HFFc6 (cell line): ENCODE measurements around the gene CDA. TPM values are rescaled to one million over a fixed set of nuclear protein-coding genes. Genes with fewer than 3 reads are reported as not detected.

ENCODE experiments used
- DNase-seq: peaks from one replicate; pipeline ENCODE4 v3.0.0-alpha.2; 2018
- H3K27ac Mint-ChIP-seq: 2 replicates; pipeline ENCODE4 v1.8.0; 2020; ENCODE audit warnings: mild to moderate bottlenecking, mixed read lengths
- H3K27me3 Mint-ChIP-seq: 2 replicates; pipeline ENCODE4 v1.8.0; 2021; ENCODE audit warnings: mild to moderate bottlenecking, moderate library complexity, mixed read lengths; ENCODE audit not compliant: insufficient read depth
- H3K36me3 Mint-ChIP-seq: 2 replicates; pipeline ENCODE4 v1.8.0; 2021; ENCODE audit warnings: low read depth, mixed read lengths
- H3K4me1 Mint-ChIP-seq: 2 replicates; pipeline ENCODE4 v1.8.0; 2020; ENCODE audit warnings: low read depth, mixed read lengths
- H3K4me3 Mint-ChIP-seq: 2 replicates; pipeline ENCODE4 v1.8.0; 2020; ENCODE audit warnings: mild to moderate bottlenecking, moderate library complexity, mixed read lengths
- H3K9me3 Mint-ChIP-seq: 2 replicates; pipeline ENCODE4 v1.8.0; 2020; ENCODE audit warnings: mild to moderate bottlenecking, mixed read lengths
- total RNA-seq, 6 experiments: library from RNA; stranded (reverse); fragmentation: NEBNext Ultra II Directional; extraction: Animal tissue kit (Norgen Biotek cat#: 25700); gene quantifications; 2 replicates in 1 of 6; 3 replicates in 5 of 6; pipeline ENCODE4 v1.2.3, GENCODE V29; 2021
- TF ChIP-seq, protein P1 (sequence below): fragments of 200-600 bp; sonication (generic); IDR thresholded peaks from 2 replicates; pipeline ENCODE4 v1.5.0; 2021; ENCODE audit warnings: antibody characterized with exemption, mild to moderate bottlenecking

The CDA gene
- total RNA-seq, 6 experiments from 2014 or later = 6.7 to 15.4 (median 13.3) TPM

DNA sequence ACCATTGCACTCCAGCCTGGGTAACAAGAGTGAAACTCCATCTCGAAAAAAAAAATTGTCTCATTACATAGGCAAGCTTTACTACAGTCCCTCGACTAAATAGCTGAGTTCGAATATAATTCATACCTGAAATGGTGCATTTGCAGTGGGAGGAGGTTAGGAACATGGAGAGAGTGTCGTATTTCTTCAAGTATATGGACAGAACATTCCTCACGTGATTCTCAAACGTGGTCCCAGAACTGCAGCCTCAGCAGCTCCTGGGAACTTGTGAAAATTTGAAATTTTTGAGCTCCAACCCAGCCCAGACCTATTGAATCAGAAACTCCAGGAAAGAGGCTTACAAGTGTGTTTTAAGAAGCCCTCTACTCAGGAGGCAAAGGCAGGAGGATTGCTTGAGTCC is 7.2 kb downstream of the CDA start:
- peaks cover 21% of the 10 kb centered on the region for H3K4me1 Mint-ChIP-seq

GRCh38 chr1:20597650-20598049 is 8.8 kb downstream of the CDA start:
- no peak for DNase-seq
- Mint-ChIP-seq H3K4me1 (peaks cover 36% of the 10 kb centered on the region), H3K27ac (no peak overlapping the region), H3K9me3 (no peaks in the 10 kb centered on the region), H3K27me3 (peaks cover 5% of the 10 kb centered on the region), H3K4me3 (no peak overlapping the region), H3K36me3 (peaks cover 17% of the 10 kb centered on the region)
- TF ChIP-seq, protein P1, sequence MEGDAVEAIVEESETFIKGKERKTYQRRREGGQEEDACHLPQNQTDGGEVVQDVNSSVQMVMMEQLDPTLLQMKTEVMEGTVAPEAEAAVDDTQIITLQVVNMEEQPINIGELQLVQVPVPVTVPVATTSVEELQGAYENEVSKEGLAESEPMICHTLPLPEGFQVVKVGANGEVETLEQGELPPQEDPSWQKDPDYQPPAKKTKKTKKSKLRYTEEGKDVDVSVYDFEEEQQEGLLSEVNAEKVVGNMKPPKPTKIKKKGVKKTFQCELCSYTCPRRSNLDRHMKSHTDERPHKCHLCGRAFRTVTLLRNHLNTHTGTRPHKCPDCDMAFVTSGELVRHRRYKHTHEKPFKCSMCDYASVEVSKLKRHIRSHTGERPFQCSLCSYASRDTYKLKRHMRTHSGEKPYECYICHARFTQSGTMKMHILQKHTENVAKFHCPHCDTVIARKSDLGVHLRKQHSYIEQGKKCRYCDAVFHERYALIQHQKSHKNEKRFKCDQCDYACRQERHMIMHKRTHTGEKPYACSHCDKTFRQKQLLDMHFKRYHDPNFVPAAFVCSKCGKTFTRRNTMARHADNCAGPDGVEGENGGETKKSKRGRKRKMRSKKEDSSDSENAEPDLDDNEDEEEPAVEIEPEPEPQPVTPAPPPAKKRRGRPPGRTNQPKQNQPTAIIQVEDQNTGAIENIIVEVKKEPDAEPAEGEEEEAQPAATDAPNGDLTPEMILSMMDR = no peak

More for the DNA sequence above, 7.2 kb downstream of the CDA start:
- Mint-ChIP-seq H3K9me3 (no peaks in the 10 kb centered on the region), H3K27ac (no peak overlapping the region), H3K27me3 (peaks cover 6% of the 10 kb centered on the region), H3K36me3 (peaks cover 10% of the 10 kb centered on the region), H3K4me3 (no peak overlapping the region)
- DNase-seq = no peak
- TF ChIP-seq, protein P1 = no peak

GRCh38 chr1:20600156-20600555 is 11.3 kb downstream of the CDA start:
- H3K9me3 Mint-ChIP-seq = no peaks in the 10 kb centered on the region
- peaks cover 4% of the 10 kb centered on the region; the same call in 1 of the 2 replicates for H3K27me3 Mint-ChIP-seq
- no peak for DNase-seq
- peaks cover 26% of the 10 kb centered on the region for H3K36me3 Mint-ChIP-seq
- peaks cover 61% of the 10 kb centered on the region for H3K4me1 Mint-ChIP-seq
- peak overlapping the region; percentile 33; the same call in 1 of the 2 replicates for H3K4me3 Mint-ChIP-seq
- H3K27ac Mint-ChIP-seq = peak overlapping the region; percentile 98
- TF ChIP-seq, protein P1 = no peak

DNA sequence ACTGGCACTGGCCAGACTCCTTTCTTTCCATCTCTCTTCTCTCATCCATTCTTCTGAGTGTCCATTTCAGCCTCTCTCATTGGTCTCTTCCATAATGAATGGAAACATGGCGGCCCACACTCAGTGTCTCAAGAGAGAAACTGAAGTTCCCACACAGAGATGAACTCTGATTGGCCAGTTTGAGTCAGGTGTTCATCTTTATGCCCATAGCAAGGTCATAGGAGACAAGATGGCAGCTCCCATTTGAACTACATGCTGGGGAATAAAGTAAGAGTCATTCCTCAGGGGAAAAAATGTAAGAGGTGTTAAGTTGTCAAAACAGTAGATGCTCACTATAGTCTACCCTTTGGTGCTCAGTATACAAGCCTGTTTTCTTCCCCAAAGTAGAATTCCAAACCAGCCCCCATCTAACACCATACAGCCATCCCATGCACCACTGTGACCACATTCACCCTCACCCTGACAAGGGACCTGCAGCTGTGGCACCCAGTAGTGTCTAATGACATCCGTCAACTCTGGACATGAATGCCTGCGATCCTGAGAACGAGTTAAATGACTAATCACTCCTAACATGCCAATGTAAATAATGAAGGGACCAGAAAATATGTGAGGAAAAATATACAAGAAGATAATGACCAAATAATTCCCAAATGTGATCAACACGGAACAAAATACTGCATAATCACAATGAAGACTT is 12.4 kb downstream of the CDA start:
- TF ChIP-seq, protein P1 = no peak
- H3K36me3 Mint-ChIP-seq = peaks cover 27% of the 10 kb centered on the region
- H3K9me3 Mint-ChIP-seq = no peaks in the 10 kb centered on the region
- DNase-seq = peak; percentile 41
- H3K27me3 Mint-ChIP-seq = peaks cover 2% of the 10 kb centered on the region; the same call in 1 of the 2 replicates
- peak overlapping the region; percentile 49 for H3K4me3 Mint-ChIP-seq
- H3K27ac Mint-ChIP-seq = peak overlapping the region; percentile 98
- peaks cover 65% of the 10 kb centered on the region for H3K4me1 Mint-ChIP-seq

DNA sequence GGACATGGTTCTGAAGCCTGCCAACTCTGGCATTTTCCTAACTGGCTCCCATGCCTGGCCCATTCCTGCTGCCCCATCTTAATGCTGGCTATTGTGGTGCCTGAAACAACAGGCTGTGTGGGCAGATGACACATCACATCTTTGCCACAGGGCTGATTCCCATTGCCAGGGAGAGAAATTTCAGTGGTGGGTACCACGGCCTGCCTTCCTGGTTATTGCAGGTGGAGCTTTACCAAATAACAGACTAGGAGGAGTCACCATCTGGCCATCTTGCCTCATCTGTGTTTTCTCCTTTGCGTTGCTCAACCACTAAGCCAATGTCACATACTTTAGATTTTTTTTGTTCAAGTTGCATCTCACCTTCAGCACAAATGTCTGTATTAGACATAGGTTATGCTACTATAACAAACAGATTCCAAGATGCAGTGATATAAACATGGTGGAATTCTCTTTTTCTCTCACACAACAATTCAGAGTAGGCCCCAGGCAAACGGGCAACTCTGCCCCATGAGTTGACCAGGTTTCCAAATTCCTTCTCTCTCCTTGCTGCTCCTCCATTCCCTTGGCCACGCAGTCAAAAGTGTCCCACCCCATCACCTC is 14.1 kb downstream of the CDA start:
- Mint-ChIP-seq H3K36me3 (peaks cover 27% of the 10 kb centered on the region), H3K4me3 (peak overlapping the region; percentile 64), H3K27me3 (peaks cover 2% of the 10 kb centered on the region; the same call in 1 of the 2 replicates), H3K9me3 (no peaks in the 10 kb centered on the region), H3K27ac (peak overlapping the region; percentile 98), H3K4me1 (peaks cover 81% of the 10 kb centered on the region)
- TF ChIP-seq, protein P1 = no peak
- no peak for DNase-seq
